Endothelial cell of umbilical vein (primary cell): ENCODE data around the gene SIN3B. TPM values are rescaled to one million over a fixed set of nuclear protein-coding genes. Genes with fewer than 3 reads are reported as not detected.

Experiments used
- BruUV-seq: library from RNA; stranded (reverse); fragments of 400-500 nt; replicated peaks from 2 replicates; lab custom pipeline; 2021; lab: Mats Ljungman, UMichigan
- CTCF ChIA-PET: fragments of 300-600, 350-600 bp; sonication (Branson Sonifier 250); formaldehyde crosslinking; loops from one replicate; lab custom pipeline; 2021; ENCODE audit warnings: antibody characterized with exemption, inconsistent platforms; lab: Charles Lee
- POLR2A ChIA-PET: fragments of 300-600, 350-600 bp; sonication (Branson Sonifier 250); formaldehyde crosslinking; loops from one replicate; lab custom pipeline; 2021; ENCODE audit warnings: antibody characterized with exemption, inconsistent platforms; lab: Charles Lee
- DNase-seq: peaks from one replicate; pipeline ENCODE4 v3.0.0-alpha.2; 2011; ENCODE audit warnings: low read depth, low spot score
- FAIRE-seq: peaks from 2 replicates; lab custom pipeline; 2011; peaks lifted over from hg19 to GRCh38; lab: Jason Lieb, UNC
- H2AFZ ChIP-seq: 2 replicates; pipeline ENCODE4 v1.6.0; 2012; ENCODE audit warnings: low read depth, low read length, control low read depth, inconsistent platforms
- H3K27ac ChIP-seq: 2 replicates; pipeline ENCODE4 v1.5.1; 2011; ENCODE audit warnings: low read depth, mild to moderate bottlenecking, control low read depth, low read length, moderate library complexity; ENCODE audit not compliant: insufficient read depth
- H3K27me3 ChIP-seq, 2 experiments: 2 replicates each; pipeline versions ENCODE4 v1.6.0 to v1.6.1; 2011; ENCODE audit warnings: low read length in 2 of 2, mixed read lengths in 1 of 2; ENCODE audit not compliant: control insufficient read depth in 2 of 2, insufficient read depth in 2 of 2
- H3K36me3 ChIP-seq, 2 experiments: 2 replicates in 1 of 2; 3 replicates in 1 of 2; pipeline ENCODE4 v1.5.1; 2011; ENCODE audit warnings: low read length in 2 of 2, mild to moderate bottlenecking in 1 of 2, moderate library complexity in 1 of 2; ENCODE audit not compliant: control insufficient read depth in 2 of 2, insufficient read depth in 2 of 2; ENCODE audit errors: extremely low read depth in 1 of 2
- H3K4me1 ChIP-seq: 3 replicates; pipeline ENCODE4 v1.5.1; 2011; ENCODE audit warnings: mild to moderate bottlenecking, low read length; ENCODE audit not compliant: control insufficient read depth, insufficient read depth; ENCODE audit errors: extremely low read depth
- H3K4me2 ChIP-seq: 2 replicates; pipeline ENCODE4 v1.6.1; 2011; ENCODE audit warnings: low read length, control low read depth, mixed read lengths; ENCODE audit not compliant: insufficient read depth
- H3K4me3 ChIP-seq, 3 experiments: fragments of 200-600 bp in 1 of 3; sonication (generic), shearing (Covaris generic) in 1 of 3; replicated peaks in 1 of 3; 2 replicates each; pipeline ENCODE4 v1.5.1; 2011 to 2016; ENCODE audit warnings: control low read depth in 3 of 3, low read length in 3 of 3, mild to moderate bottlenecking in 2 of 3, inconsistent platforms in 1 of 3, low read depth in 1 of 3, moderate library complexity in 1 of 3; ENCODE audit not compliant: insufficient read depth in 1 of 3
- H3K79me2 ChIP-seq: 2 replicates; pipeline ENCODE4 v1.6.0; 2012; ENCODE audit warnings: low read length, inconsistent platforms; ENCODE audit not compliant: control insufficient read depth, insufficient read depth
- H3K9ac ChIP-seq: replicated peaks from 2 replicates; pipeline ENCODE3; 2011; ENCODE audit warnings: low read length, control low read depth; ENCODE audit not compliant: insufficient read depth; ENCODE audit errors: extremely low read depth
- H3K9me1 ChIP-seq: replicated peaks from 3 replicates; pipeline ENCODE4 v1.6.0; 2011; ENCODE audit warnings: mild to moderate bottlenecking, low read length; ENCODE audit not compliant: control insufficient read depth, insufficient read depth; ENCODE audit errors: extremely low read depth
- H3K9me3 ChIP-seq: replicated peaks from 2 replicates; pipeline ENCODE4 v1.5.1; 2012; ENCODE audit warnings: low read length, inconsistent platforms; ENCODE audit not compliant: control insufficient read depth, insufficient read depth
- H4K20me1 ChIP-seq: replicated peaks from 2 replicates; pipeline ENCODE3; 2011; ENCODE audit warnings: mild to moderate bottlenecking, low read length; ENCODE audit not compliant: control insufficient read depth, insufficient read depth; ENCODE audit errors: extremely low read depth
- EZH2 ChIP-seq: IDR thresholded peaks from 2 replicates; pipeline ENCODE4 v1.6.1; 2012; ENCODE audit warnings: borderline replicate concordance, low read depth, mild to moderate bottlenecking, moderate library complexity, low read length, inconsistent platforms; ENCODE audit not compliant: severe bottlenecking
- FOS ChIP-seq: IDR thresholded peaks from 2 replicates; pipeline ENCODE4 v1.6.1; 2011; ENCODE audit warnings: mild to moderate bottlenecking, low read length, moderate library complexity, borderline replicate concordance; ENCODE audit not compliant: insufficient read depth
- GATA2 ChIP-seq: IDR thresholded peaks from 2 replicates; pipeline ENCODE4 v1.7.0; 2011; ENCODE audit warnings: low read depth, mild to moderate bottlenecking, moderate library complexity, mixed read lengths, low read length; ENCODE audit not compliant: insufficient read length, insufficient read depth
- JUN ChIP-seq: IDR thresholded peaks from 2 replicates; pipeline ENCODE4 v1.6.1; 2011; ENCODE audit warnings: borderline replicate concordance, low read depth; ENCODE audit not compliant: insufficient read length, insufficient read depth
- MYC ChIP-seq: IDR thresholded peaks from one replicate; pipeline ENCODE4 v1.6.1; 2011; ENCODE audit warnings: mild to moderate bottlenecking, low read depth, low read length
- POLR2A ChIP-seq: IDR thresholded peaks from 2 replicates; pipeline ENCODE4 v1.6.1; 2012; ENCODE audit warnings: low read depth, mild to moderate bottlenecking, control low read depth, low read length
- POLR2AphosphoS5 ChIP-seq: IDR thresholded peaks from 2 replicates; pipeline ENCODE4 v1.6.1; 2012; ENCODE audit warnings: low read depth, mild to moderate bottlenecking, control low read depth, low read length, moderate library complexity; ENCODE audit not compliant: insufficient read depth
- dilution Hi-C: fragments of 300-500 bp; cut with MboI; formaldehyde crosslinking; loops from one replicate; pipeline ENCODE4 v1.15.0; 2019; ENCODE audit warnings: low sequenced_read_pairs; ENCODE audit not compliant: extremely low pct_ligation_motif_present
- intact Hi-C: fragments of 100-400 bp; cut with micrococcal nuclease; formaldehyde crosslinking; loops from one replicate; pipeline ENCODE4 v1.10.0; 2022
- polyA plus RNA-seq, 4 experiments: library from polyadenylated mRNA; depleted of rRNA in 3 of 4; stranded (reverse) in 3 of 4; unstranded in 1 of 4; fragments of >200 nt; gene quantifications; 2 replicates each; pipeline versions ENCODE4 v1.2.1 to v1.2.3, GENCODE V29; 2011 to 2012; ENCODE audit warnings: missing spikeins in 1 of 4
- total RNA-seq: library from RNA; stranded (reverse); gene quantifications from 2 replicates; pipeline ENCODE4 v1.2.3, GENCODE V29; 2021
- TF ChIP-seq, protein P1 (sequence below), 2 donors: IDR thresholded peaks; 1 replicate in 1 of 2; 2 replicates in 1 of 2; pipeline ENCODE4 v1.5.1; 2011; ENCODE audit warnings: low read length in 2 of 2, mild to moderate bottlenecking in 2 of 2, moderate library complexity in 2 of 2, control low read depth in 1 of 2, inconsistent platforms in 1 of 2, low read depth in 1 of 2; ENCODE audit not compliant: insufficient read depth in 1 of 2; ENCODE audit errors: extremely low read depth in 1 of 2
- TF ChIP-seq, protein P2 (sequence below): IDR thresholded peaks from 2 replicates; pipeline ENCODE4 v1.6.1; 2011; ENCODE audit not compliant: insufficient read depth, insufficient read length

SIN3B gene
- total and polyA plus RNA-seq, 2 donors (not counting 3 experiments of a cell fraction or from before 2014, with no cell fraction given): 46.2 to 75.0 TPM

DNA sequence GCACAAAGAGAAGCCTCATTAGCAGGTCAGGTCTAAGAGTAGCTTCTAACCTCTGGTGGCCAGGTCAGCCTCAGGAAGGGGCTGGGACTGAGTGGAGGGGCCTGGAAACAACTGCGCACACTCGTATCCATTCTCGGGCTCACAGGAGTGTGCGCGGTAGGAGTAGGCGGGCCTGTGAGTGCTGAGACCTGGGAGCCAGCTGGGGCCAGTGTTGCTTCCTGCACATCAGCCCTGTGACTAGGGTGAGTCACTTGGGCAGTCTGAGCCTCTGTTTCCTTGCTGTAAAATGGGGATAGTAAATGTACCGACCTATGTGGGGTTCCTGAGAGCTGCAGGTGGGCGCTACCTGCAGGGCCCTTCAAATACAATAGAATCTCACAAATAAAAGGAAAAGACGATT is 26.9 kb downstream of the SIN3B start:
- Histone ChIP-seq H4K20me1 (no peaks in the 10 kb centered on the region), H2AFZ (no peak overlapping the region), H3K4me2 (no peak overlapping the region), H3K27me3 (no peaks in the 10 kb centered on the region), H3K4me3 (no peak overlapping the region), H3K27ac (no peak overlapping the region), H3K36me3 (peaks cover 10 to 41% of the 10 kb centered on the region in 2 experiments), H3K9me1 (no peaks in the 10 kb centered on the region), H3K9me3 (no peaks in the 10 kb centered on the region), H3K79me2 (no peaks in the 10 kb centered on the region), H3K4me1 (no peaks in the 10 kb centered on the region), H3K9ac (no peak overlapping the region)
- BruUV-seq: no TSS peak
- FAIRE-seq (no peak), DNase-seq (peak; percentile 11)
- intact Hi-C loops: no loop called here
- TF ChIP-seq EZH2 (no peak), MYC (no peak), FOS (peak; percentile 19)
- dilution Hi-C loops: no loop called here
- CTCF ChIA-PET: no interaction called here
- POLR2A ChIA-PET: no interaction called here

DNA sequence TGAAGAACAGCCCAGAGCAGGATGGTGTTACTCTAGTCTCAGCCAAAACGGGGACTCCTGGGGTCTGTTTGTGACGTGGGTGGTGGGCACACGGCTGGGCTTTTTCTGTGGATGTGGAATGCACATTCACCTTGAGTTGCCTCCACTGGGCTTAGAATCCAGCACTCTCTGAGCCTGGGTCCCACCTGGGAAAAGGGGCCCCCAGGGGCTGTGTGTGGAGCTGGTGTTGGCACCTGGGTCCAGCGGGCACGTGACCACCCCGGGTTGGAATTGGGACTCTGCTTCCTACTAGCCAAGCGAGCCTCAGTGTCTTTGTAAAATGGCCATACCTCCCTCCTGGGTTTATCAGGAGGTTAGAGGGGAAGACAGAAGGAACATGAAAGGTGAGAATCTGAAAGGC is 30.4 kb downstream of the SIN3B start:
- H3K36me3 ChIP-seq: peaks cover 16 to 29% of the 10 kb centered on the region in 2 experiments
- dilution Hi-C loops: no loop called here
- H3K9me3 ChIP-seq: no peaks in the 10 kb centered on the region
- BruUV-seq: no TSS peak
- H3K79me2 ChIP-seq: no peaks in the 10 kb centered on the region
- intact Hi-C loops: no loop called here
- no peak for DNase-seq
- TF ChIP-seq POLR2A (no peak), EZH2 (no peak), JUN (no peak), GATA2 (no peak), FOS (no peak), POLR2AphosphoS5 (no peak), MYC (no peak)
- TF ChIP-seq, protein P1, sequence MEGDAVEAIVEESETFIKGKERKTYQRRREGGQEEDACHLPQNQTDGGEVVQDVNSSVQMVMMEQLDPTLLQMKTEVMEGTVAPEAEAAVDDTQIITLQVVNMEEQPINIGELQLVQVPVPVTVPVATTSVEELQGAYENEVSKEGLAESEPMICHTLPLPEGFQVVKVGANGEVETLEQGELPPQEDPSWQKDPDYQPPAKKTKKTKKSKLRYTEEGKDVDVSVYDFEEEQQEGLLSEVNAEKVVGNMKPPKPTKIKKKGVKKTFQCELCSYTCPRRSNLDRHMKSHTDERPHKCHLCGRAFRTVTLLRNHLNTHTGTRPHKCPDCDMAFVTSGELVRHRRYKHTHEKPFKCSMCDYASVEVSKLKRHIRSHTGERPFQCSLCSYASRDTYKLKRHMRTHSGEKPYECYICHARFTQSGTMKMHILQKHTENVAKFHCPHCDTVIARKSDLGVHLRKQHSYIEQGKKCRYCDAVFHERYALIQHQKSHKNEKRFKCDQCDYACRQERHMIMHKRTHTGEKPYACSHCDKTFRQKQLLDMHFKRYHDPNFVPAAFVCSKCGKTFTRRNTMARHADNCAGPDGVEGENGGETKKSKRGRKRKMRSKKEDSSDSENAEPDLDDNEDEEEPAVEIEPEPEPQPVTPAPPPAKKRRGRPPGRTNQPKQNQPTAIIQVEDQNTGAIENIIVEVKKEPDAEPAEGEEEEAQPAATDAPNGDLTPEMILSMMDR (IDR thresholded peaks at IDR 0.05; ENCODE audit: extremely low read depth in 1 of 2, insufficient read depth in 1 of 2, low read depth in 1 of 2, low read length in 2 of 2): no peak
- TF ChIP-seq, protein P2, sequence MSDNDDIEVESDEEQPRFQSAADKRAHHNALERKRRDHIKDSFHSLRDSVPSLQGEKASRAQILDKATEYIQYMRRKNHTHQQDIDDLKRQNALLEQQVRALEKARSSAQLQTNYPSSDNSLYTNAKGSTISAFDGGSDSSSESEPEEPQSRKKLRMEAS: no peak
- no peak overlapping the region for H3K4me3 ChIP-seq
- FAIRE-seq: no peak
- POLR2A ChIA-PET: no interaction called here
- H3K9ac ChIP-seq: no peak overlapping the region
- no peaks in the 10 kb centered on the region for H3K4me1 ChIP-seq
- H3K9me1 ChIP-seq: no peaks in the 10 kb centered on the region
- H3K4me2 ChIP-seq: no peak overlapping the region
- H2AFZ ChIP-seq: no peak overlapping the region
- H3K27ac ChIP-seq: no peak overlapping the region
- H3K27me3 ChIP-seq: no peaks in the 10 kb centered on the region
- CTCF ChIA-PET: no interaction called here
- no peaks in the 10 kb centered on the region for H4K20me1 ChIP-seq
